SH-SY5Y (cell line): ENCODE data around the gene TNIP1.

ENCODE experiments used
- GATA2 ChIP-seq: IDR thresholded peaks from 2 replicates; pipeline ENCODE4 v1.6.1; 2011; ENCODE audit warnings: mild to moderate bottlenecking, low read depth, low read length
- GATA3 ChIP-seq: IDR thresholded peaks from 2 replicates; pipeline ENCODE4 v1.6.1; 2011; ENCODE audit warnings: low read depth, mild to moderate bottlenecking, low read length, moderate library complexity

GRCh38 chr5:151093476-151093889 lies 12.6 kb upstream of the TNIP1 start:
- TF ChIP-seq GATA2: no peak
- TF ChIP-seq GATA3: no peak
